H1 (cell line): ENCODE measurements around the gene FGD4. TPM values are rescaled to one million over a fixed set of nuclear protein-coding genes. Genes with fewer than 3 reads are reported as not detected.
A peak's percentile ranks its signal among the peaks of the same experiment; 100 is the strongest.

Experiments used
- CTCF ChIA-PET: fragments of 300-600 bp; sonication (Branson Sonifier 250); formaldehyde crosslinking; loops from one replicate; lab custom pipeline; 2021; ENCODE audit not compliant: partially characterized antibody; lab: Charles Lee
- POLR2A ChIA-PET: fragments of 300-600 bp; sonication (Branson Sonifier 250); formaldehyde crosslinking; loops from one replicate; lab custom pipeline; 2021; ENCODE audit warnings: inconsistent platforms; ENCODE audit not compliant: partially characterized antibody; lab: Charles Lee
- DNase-seq, 2 experiments: peaks; one replicate each; pipeline versions ENCODE4 v3.0.0 to v3.0.0-alpha.2; 2010 to 2022; ENCODE audit warnings: low spot score in 2 of 2, low read depth in 1 of 2, mixed read lengths in 1 of 2
- FAIRE-seq: peaks from 2 replicates; lab custom pipeline; 2011; peaks lifted over from hg19 to GRCh38; lab: Jason Lieb, UNC
- H2AFZ ChIP-seq: 2 replicates; pipeline ENCODE4 v1.8.1; 2012; ENCODE audit warnings: low read length, inconsistent platforms
- H2AK5ac ChIP-seq: 2 replicates; pipeline ENCODE4 v1.6.1; 2013; ENCODE audit warnings: low read depth, low read length
- H2BK120ac ChIP-seq: replicated peaks from 2 replicates; pipeline ENCODE3; 2013; ENCODE audit warnings: low read depth, low read length, inconsistent platforms
- H2BK12ac ChIP-seq: 2 replicates; pipeline ENCODE4 v1.6.1; 2013; ENCODE audit warnings: low read depth, low read length
- H2BK15ac ChIP-seq: 2 replicates; pipeline ENCODE4 v1.6.1; 2013; ENCODE audit warnings: low read length
- H2BK20ac ChIP-seq: 2 replicates; pipeline ENCODE4 v1.6.1; 2013; ENCODE audit warnings: low read length
- H2BK5ac ChIP-seq: 2 replicates; pipeline ENCODE4 v1.6.1; 2013; ENCODE audit warnings: low read depth, low read length
- H3K14ac ChIP-seq: 2 replicates; pipeline ENCODE4 v1.6.1; 2013; ENCODE audit warnings: inconsistent platforms; ENCODE audit not compliant: insufficient read length
- H3K18ac ChIP-seq: 2 replicates; pipeline ENCODE4 v1.6.1; 2013; ENCODE audit warnings: low read length; ENCODE audit errors: extremely low read depth
- H3K23ac ChIP-seq: 2 replicates; pipeline ENCODE4 v1.6.1; 2013; ENCODE audit warnings: inconsistent platforms; ENCODE audit not compliant: insufficient read length
- H3K23me2 ChIP-seq: 2 replicates; pipeline ENCODE4 v1.6.1; 2013; ENCODE audit warnings: low read depth, low read length
- H3K27ac ChIP-seq: 2 replicates; pipeline ENCODE4 v1.6.1; 2011; ENCODE audit warnings: low read depth, low read length, inconsistent platforms
- H3K27me3 ChIP-seq, 4 experiments: replicated peaks in 1 of 4; 1 replicate in 1 of 4; 2 replicates in 3 of 4; pipeline versions ENCODE4 v1.6.1 to v1.8.1; 2011 to 2013; ENCODE audit warnings: low read length in 3 of 4, mild to moderate bottlenecking in 3 of 4, inconsistent platforms in 2 of 4, mixed read lengths in 2 of 4, moderate library complexity in 1 of 4; ENCODE audit not compliant: control insufficient read depth in 3 of 4, insufficient read depth in 3 of 4; ENCODE audit errors: extremely low read depth in 1 of 4
- H3K36me3 ChIP-seq, 4 experiments: 2 replicates each; pipeline versions ENCODE4 v1.6.1 to v1.8.1; 2011 to 2013; ENCODE audit warnings: mild to moderate bottlenecking in 4 of 4, low read length in 3 of 4, moderate library complexity in 2 of 4, control low read depth in 1 of 4, inconsistent platforms in 1 of 4; ENCODE audit not compliant: insufficient read depth in 4 of 4, control insufficient read depth in 2 of 4
- H3K4ac ChIP-seq: replicated peaks from 2 replicates; pipeline ENCODE3; 2013; ENCODE audit warnings: low read length, low read depth, mixed read lengths, inconsistent platforms; ENCODE audit not compliant: insufficient read length
- H3K4me1 ChIP-seq, 4 experiments: replicated peaks in 1 of 4; 1 replicate in 1 of 4; 2 replicates in 3 of 4; pipeline versions ENCODE4 v1.6.1 to v1.8.1; 2011 to 2013; ENCODE audit warnings: low read length in 3 of 4, inconsistent platforms in 2 of 4, mixed read lengths in 1 of 4; ENCODE audit not compliant: insufficient read depth in 4 of 4, control insufficient read depth in 3 of 4
- H3K4me2 ChIP-seq, 2 experiments: 2 replicates each; pipeline versions ENCODE4 v1.6.1 to v1.8.1; 2011 to 2013; ENCODE audit warnings: low read depth in 2 of 2, low read length in 2 of 2, control low read depth in 1 of 2, inconsistent platforms in 1 of 2, mild to moderate bottlenecking in 1 of 2; ENCODE audit not compliant: insufficient read depth in 1 of 2
- H3K4me3 ChIP-seq, 4 experiments: fragments of 200-600, 300-600 bp in 1 of 4; sonication (generic), shearing (Covaris generic), sonication (Bioruptor Twin) in 1 of 4; 2 replicates each; pipeline versions ENCODE4 v1.5.1 to v1.8.1; 2011 to 2016; ENCODE audit warnings: low read length in 4 of 4, low read depth in 3 of 4, control low read depth in 2 of 4, inconsistent platforms in 2 of 4, mild to moderate bottlenecking in 2 of 4, mixed read lengths in 1 of 4, moderate library complexity in 1 of 4; ENCODE audit not compliant: insufficient read depth in 2 of 4; ENCODE audit errors: extremely low read depth in 1 of 4
- H3K56ac ChIP-seq: replicated peaks from 2 replicates; pipeline ENCODE3; 2013; ENCODE audit warnings: low read depth, mild to moderate bottlenecking, mixed read lengths, low read length, inconsistent platforms; ENCODE audit not compliant: insufficient read length
- H3K79me1 ChIP-seq: 2 replicates; pipeline ENCODE4 v1.6.1; 2013; ENCODE audit warnings: low read depth, low read length, control low read depth
- H3K79me2 ChIP-seq, 2 experiments: 2 replicates each; pipeline versions ENCODE4 v1.6.1 to v1.8.1; 2012 to 2013; ENCODE audit warnings: low read length in 2 of 2, mild to moderate bottlenecking in 2 of 2, inconsistent platforms in 1 of 2; ENCODE audit not compliant: insufficient read depth in 2 of 2, control insufficient read depth in 1 of 2
- H3K9ac ChIP-seq, 4 experiments: replicated peaks in 1 of 4; 1 replicate in 1 of 4; 2 replicates in 3 of 4; pipeline versions ENCODE4 v1.6.1 to v1.8.1; 2011 to 2013; ENCODE audit warnings: low read depth in 3 of 4, low read length in 3 of 4, control low read depth in 2 of 4, mild to moderate bottlenecking in 2 of 4, moderate library complexity in 2 of 4, inconsistent platforms in 1 of 4; ENCODE audit errors: extremely low read depth in 1 of 4
- H3K9me3 ChIP-seq, 2 experiments: 2 replicates each; pipeline versions ENCODE4 v1.6.1 to v1.8.1; 2012 to 2013; ENCODE audit warnings: mild to moderate bottlenecking in 2 of 2, moderate library complexity in 2 of 2, control low read depth in 1 of 2, inconsistent platforms in 1 of 2, low read depth in 1 of 2, low read length in 1 of 2, mixed read lengths in 1 of 2; ENCODE audit not compliant: insufficient read depth in 2 of 2
- H4K20me1 ChIP-seq, 2 experiments: replicated peaks in 1 of 2; 2 replicates each; pipeline versions ENCODE3 to v1.8.1; 2011 to 2013; ENCODE audit warnings: inconsistent platforms in 2 of 2, low read length in 2 of 2, mild to moderate bottlenecking in 1 of 2; ENCODE audit not compliant: insufficient read depth in 2 of 2, control insufficient read depth in 1 of 2
- H4K5ac ChIP-seq: 2 replicates; pipeline ENCODE4 v1.6.1; 2013; ENCODE audit warnings: low read length, low read depth, mixed read lengths, inconsistent platforms; ENCODE audit not compliant: insufficient read length
- H4K8ac ChIP-seq: 2 replicates; pipeline ENCODE4 v1.8.0; 2013; ENCODE audit warnings: mild to moderate bottlenecking, moderate library complexity, low read length, inconsistent platforms; ENCODE audit not compliant: insufficient read depth; ENCODE audit errors: extremely low read depth
- H4K91ac ChIP-seq: replicated peaks from 2 replicates; pipeline ENCODE3; 2013; ENCODE audit warnings: low read length, mixed read lengths, inconsistent platforms; ENCODE audit not compliant: insufficient read length
- EZH2 ChIP-seq: fragments of 200-600 bp; sonication (generic); IDR thresholded peaks from 2 replicates; pipeline ENCODE4 v1.7.1; 2012; ENCODE audit warnings: low read depth, mild to moderate bottlenecking, moderate library complexity, low read length, inconsistent platforms; ENCODE audit not compliant: severe bottlenecking
- JUN ChIP-seq: IDR thresholded peaks from 2 replicates; pipeline ENCODE4 v1.6.1; 2011; ENCODE audit warnings: low read depth, mild to moderate bottlenecking, improper control_type of control experiment, low read length
- KDM4A ChIP-seq: IDR thresholded peaks from one replicate; pipeline ENCODE4 v1.7.1; 2012; ENCODE audit warnings: low read depth, mild to moderate bottlenecking, moderate library complexity, low read length, inconsistent platforms; ENCODE audit not compliant: severe bottlenecking
- POLR2A ChIP-seq, 2 experiments: IDR thresholded peaks; 1 replicate in 1 of 2; 2 replicates in 1 of 2; pipeline ENCODE4 v1.6.1; 2011; ENCODE audit warnings: low read depth in 2 of 2, low read length in 2 of 2, mild to moderate bottlenecking in 2 of 2; ENCODE audit errors: control extremely low read depth in 1 of 2
- ZNF274 ChIP-seq: IDR thresholded peaks from 2 replicates; pipeline ENCODE4 v1.7.0; 2012; ENCODE audit warnings: low read length, borderline replicate concordance; ENCODE audit errors: extremely low read depth
- WGBS, 2 experiments: shearing (Covaris generic) in 1 of 2; methylation state at CpG; one replicate each; pipeline versions ENCODE4 v1.1.6 to v1.1.7; 2013 to 2015; ENCODE audit warnings: low lambda C conversion rate in 2 of 2, mixed read lengths in 2 of 2, inconsistent platforms in 1 of 2, low coverage in 1 of 2, missing lambda C conversion rate in 1 of 2; ENCODE audit not compliant: insufficient replicate concordance in 2 of 2, insufficient coverage in 1 of 2, insufficient read length in 1 of 2; ENCODE audit errors: extremely low coverage in 1 of 2, missing lambda C conversion rate in 1 of 2; 5-methylcytosine and 5-hydroxymethylcytosine counted together
- polyA plus RNA-seq, 7 experiments: library from polyadenylated mRNA; depleted of rRNA in 3 of 7; stranded (reverse) in 5 of 7; unstranded in 2 of 7; fragments of >200 nt in 5 of 7; fragments of 200-250 nt in 2 of 7; gene quantifications; 1 replicate in 5 of 7; 2 replicates in 1 of 7; 4 replicates in 1 of 7; pipeline versions ENCODE4 v1.2.1 to v1.2.3, GENCODE V29; 2011 to 2013; ENCODE audit warnings: missing spikeins in 2 of 7, mixed read lengths in 2 of 7
- total RNA-seq: library from RNA; stranded (reverse); fragmentation: NEBNext Ultra II Directional; extraction: Animal tissue kit (Norgen Biotek cat#: 25700); gene quantifications from 2 replicates; pipeline ENCODE4 v1.2.1, GENCODE V29; 2021

FGD4 gene
- total and polyA plus RNA-seq, 2 of the 8 experiments (the other 6 are each of a cell fraction or from before 2014, with no cell fraction given): 8.5 to 48.2 TPM

DNA sequence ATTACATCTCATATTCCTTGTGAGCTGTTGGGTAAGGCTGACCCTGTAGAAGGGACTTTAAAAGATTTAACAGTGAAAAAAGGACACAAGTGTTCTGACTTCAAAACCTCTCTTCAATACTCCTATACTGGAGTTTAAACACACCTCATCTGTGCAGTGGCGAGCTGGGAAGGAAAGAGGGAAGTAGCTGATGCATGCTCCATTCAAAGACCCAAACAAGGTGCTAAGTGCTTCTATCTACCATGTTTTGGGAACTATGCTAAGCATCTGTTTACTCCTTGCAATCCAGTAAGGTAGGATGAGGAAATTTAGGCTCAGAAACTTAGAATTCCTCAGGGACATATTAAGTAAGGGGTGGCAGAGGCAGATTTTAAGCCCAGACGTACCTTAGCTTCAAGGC lies 263.3 kb downstream of the FGD4 start:
- Histone ChIP-seq H3K27ac (no peak overlapping the region), H3K18ac (no peak overlapping the region), H4K5ac (no peak overlapping the region), H2BK5ac (no peak overlapping the region), H2BK15ac (no peak overlapping the region), H3K4ac (no peak overlapping the region), H2AFZ (0 out of 2 replicates have a peak overlapping the region, but pooled peaks have one; percentile 59), H3K23me2 (no peaks in the 10 kb centered on the region; the same call in 1 of the 2 replicates), H3K4me2 (no peak overlapping the region), H4K8ac (no peak overlapping the region), H3K4me3 (no peak overlapping the region), H3K9me3 (no peaks in the 10 kb centered on the region), H3K79me2 (no peaks in the 10 kb centered on the region), H3K79me1 (no peaks in the 10 kb centered on the region), H3K56ac (no peak overlapping the region), H4K91ac (no peak overlapping the region), H2BK12ac (no peak overlapping the region), H3K4me1 (peaks cover 0 to 3% (median under 1%) of the 10 kb centered on the region in 4 experiments; a peak in 3 of 7 replicates), H4K20me1 (no peaks in the 10 kb centered on the region), H3K36me3 (no peaks in the 10 kb centered on the region), H3K27me3 (0 out of 7 replicates have a peak, but pooled peaks cover 0 to 1% (median 0%) of the 10 kb centered on the region in 4 experiments), H2BK120ac (no peak overlapping the region), H2BK20ac (no peak overlapping the region), H3K14ac (no peak overlapping the region), H2AK5ac (no peak overlapping the region), H3K9ac (no peak overlapping the region), H3K23ac (no peak overlapping the region)
- ChIA-PET POLR2A (interaction anchor here (1.2 kb wide), 1 partner anchor 235 kb away, joined by 3 read pairs; no protein-coding TSS in a partner anchor), CTCF (interaction anchor here (0.5 to 3.5 kb wide), 2 partner anchors 9 to 1009 kb away, joined by 3 to 18 read pairs; no protein-coding TSS in a partner anchor)
- FAIRE-seq (no peak), DNase-seq (no peak)
- 93% methylated on average over 2 of the region's 2 CpGs; no CpG with 5 or more reads in 1 of the 2 experiments for WGBS, 2 experiments
- TF ChIP-seq JUN (no peak), ZNF274 (no peak), KDM4A (no peak), EZH2 (no peak), POLR2A (IDR thresholded peaks at IDR 0.05; ENCODE audit: control extremely low read depth in 1 of 2, low read depth in 2 of 2, low read length in 2 of 2) (no peak)
